Colon (tissue), 2 donors: ENCODE data around the gene COL6A3.

Source experiments
- FAIRE-seq: peaks from 2 replicates; lab custom pipeline; 2012; peaks lifted over from hg19 to GRCh38; lab: Jason Lieb, UNC
- donor health status: control.
- donor health status: control.

COL6A3 gene

GRCh38 chr2:237440819-237441281 lies 26.9 kb upstream of the COL6A3 start:
- FAIRE-seq, result no peak

GRCh38 chr2:237438080-237438940 lies 24.3 kb upstream of the COL6A3 start:
- FAIRE-seq, result no peak

- no peak for FAIRE-seq
Measured at GRCh38 chr2:237437566-237437965, 23.6 kb upstream of the COL6A3 start.

GRCh38 chr2:237435844-237436587 lies 22.1 kb upstream of the COL6A3 start:
- FAIRE-seq, result no peak

- FAIRE-seq, result no peak
Measured at GRCh38 chr2:237434866-237435311, 20.9 kb upstream of the COL6A3 start.

GRCh38 chr2:237433920-237434676 lies 20.1 kb upstream of the COL6A3 start:
- FAIRE-seq, result no peak

GRCh38 chr2:237432484-237433092 lies 18.6 kb upstream of the COL6A3 start:
- no peak for FAIRE-seq

GRCh38 chr2:237431837-237432236 lies 17.9 kb upstream of the COL6A3 start:
- no peak for FAIRE-seq

GRCh38 chr2:237431372-237431771 lies 17.4 kb upstream of the COL6A3 start:
- FAIRE-seq, result no peak

GRCh38 chr2:237430861-237431260 lies 16.9 kb upstream of the COL6A3 start:
- no peak for FAIRE-seq

- no peak for FAIRE-seq
Measured at GRCh38 chr2:237429753-237430152, 15.8 kb upstream of the COL6A3 start.

- no peak for FAIRE-seq
Measured at GRCh38 chr2:237427769-237428506, 14.0 kb upstream of the COL6A3 start.

GRCh38 chr2:237426517-237426916 lies 12.6 kb upstream of the COL6A3 start:
- FAIRE-seq, result no peak

- FAIRE-seq, result no peak
Measured at GRCh38 chr2:237425320-237425719, 11.4 kb upstream of the COL6A3 start.

GRCh38 chr2:237424544-237424943 lies 10.6 kb upstream of the COL6A3 start:
- no peak for FAIRE-seq

GRCh38 chr2:237423891-237424290 lies 9.9 kb upstream of the COL6A3 start:
- no peak for FAIRE-seq

GRCh38 chr2:237422309-237422708 lies 8.3 kb upstream of the COL6A3 start:
- no peak for FAIRE-seq

- FAIRE-seq, result no peak
Measured at GRCh38 chr2:237421542-237422116, 7.7 kb upstream of the COL6A3 start.

- no peak for FAIRE-seq
Measured at GRCh38 chr2:237418300-237418699, 4.3 kb upstream of the COL6A3 start.

- FAIRE-seq, result no peak
Measured at GRCh38 chr2:237412988-237413776, 782 bp downstream of the COL6A3 start.
